BLaER1 (cell line): ENCODE data around the gene NOTCH1.

ENCODE experiments used
- H3K27ac ChIP-seq: shearing (Covaris generic); formaldehyde crosslinking; 2 replicates; pipeline ENCODE4 v1.8.1; 2022
- H3K27me3 ChIP-seq: shearing (Covaris generic); formaldehyde crosslinking; 2 replicates; pipeline ENCODE4 v1.8.1; 2022
- H3K36me3 ChIP-seq: shearing (Covaris generic); formaldehyde crosslinking; 2 replicates; pipeline ENCODE4 v1.8.1; 2022
- H3K4me1 ChIP-seq: shearing (Covaris generic); formaldehyde crosslinking; 2 replicates; pipeline ENCODE4 v1.8.1; 2022
- H3K4me2 ChIP-seq: shearing (Covaris generic); formaldehyde crosslinking; 2 replicates; pipeline ENCODE4 v1.8.1; 2022
- H3K4me3 ChIP-seq: shearing (Covaris generic); formaldehyde crosslinking; 2 replicates; pipeline ENCODE4 v1.8.1; 2022
- H3K9ac ChIP-seq: shearing (Covaris generic); formaldehyde crosslinking; 2 replicates; pipeline ENCODE4 v1.8.1; 2022
- H3K9me3 ChIP-seq: shearing (Covaris generic); formaldehyde crosslinking; 2 replicates; pipeline ENCODE4 v1.8.1; 2022
- H4K20me1 ChIP-seq: shearing (Covaris generic); formaldehyde crosslinking; 2 replicates; pipeline ENCODE4 v1.8.1; 2022
- Cebpa-rat ChIP-seq: shearing (Covaris generic); IDR thresholded peaks from 2 replicates; pipeline ENCODE4 v1.8.1; 2022

The NOTCH1 gene

DNA sequence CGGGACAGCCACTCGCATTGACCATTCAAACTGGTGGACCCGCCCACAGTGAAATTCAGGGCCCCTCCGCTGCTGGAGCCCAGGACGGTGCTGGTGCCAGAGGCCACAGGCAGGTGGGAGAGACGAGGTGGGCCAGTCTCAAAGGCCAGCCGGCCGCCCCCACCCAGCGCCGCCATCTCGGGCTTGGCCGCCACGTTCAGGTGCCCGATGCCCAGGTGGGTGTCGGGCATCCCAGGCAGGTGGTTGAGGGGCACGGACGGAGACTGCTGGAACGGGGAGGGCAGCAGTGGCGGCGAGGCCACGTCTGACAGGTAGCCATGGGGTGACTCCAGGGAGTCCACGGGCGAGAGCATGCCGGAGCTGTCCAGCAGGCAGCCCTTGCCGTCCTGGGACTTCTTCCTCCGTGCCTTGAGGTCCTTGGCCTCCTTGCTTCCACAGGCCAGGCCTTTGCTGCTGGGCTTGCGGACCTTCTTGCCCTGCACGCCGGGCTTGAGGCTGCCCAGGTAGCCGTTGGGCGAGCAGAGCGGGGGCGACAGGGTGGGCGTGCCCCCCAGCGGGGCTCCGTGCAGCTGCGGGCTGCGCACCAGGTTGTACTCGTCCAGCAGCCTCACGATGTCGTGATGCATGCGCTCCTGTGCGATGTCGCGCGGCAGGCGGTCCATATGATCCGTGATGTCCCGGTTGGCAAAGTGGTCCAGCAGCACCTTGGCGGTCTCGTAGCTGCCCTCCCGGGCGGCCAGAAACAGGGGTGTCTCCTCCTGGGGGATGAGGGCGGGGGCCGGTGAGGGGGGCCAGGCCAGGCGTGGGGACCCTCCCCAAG is 48.8 kb downstream of the NOTCH1 start:
- peaks cover 70% of the 10 kb centered on the region for H4K20me1 ChIP-seq
- no peak overlapping the region for H3K9ac ChIP-seq
- H3K4me2 ChIP-seq = no peak overlapping the region
- peaks cover 78% of the 10 kb centered on the region for H3K36me3 ChIP-seq
- H3K27me3 ChIP-seq = no peaks in the 10 kb centered on the region
- no peak overlapping the region for H3K27ac ChIP-seq
- no peaks in the 10 kb centered on the region for H3K9me3 ChIP-seq
- TF ChIP-seq Cebpa-rat = no peak
- peaks cover 14% of the 10 kb centered on the region for H3K4me1 ChIP-seq
- no peak overlapping the region for H3K4me3 ChIP-seq

DNA sequence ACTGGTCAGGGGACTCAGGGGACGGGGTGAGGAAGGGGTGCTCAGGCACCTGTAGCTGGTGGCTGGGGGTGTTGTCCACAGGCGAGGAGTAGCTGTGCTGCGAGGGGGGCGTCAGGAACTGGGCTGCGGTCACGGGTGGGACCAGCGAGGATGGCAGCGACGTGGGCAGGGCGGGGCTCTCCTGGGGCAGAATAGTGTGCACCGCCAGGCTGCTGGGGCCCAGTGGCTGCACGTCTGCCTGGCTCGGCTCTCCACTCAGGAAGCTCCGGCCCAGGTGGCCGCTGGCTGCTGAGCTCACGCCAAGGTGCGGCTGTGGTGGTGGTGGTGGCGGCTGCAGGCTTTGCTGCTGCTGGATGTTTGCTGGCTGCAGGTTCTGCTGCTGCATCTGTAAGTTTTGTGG is 49.7 kb downstream of the NOTCH1 start:
- H3K9ac ChIP-seq = no peak overlapping the region
- H3K4me1 ChIP-seq = peaks cover 14% of the 10 kb centered on the region
- H3K27ac ChIP-seq = no peak overlapping the region
- no peaks in the 10 kb centered on the region for H3K27me3 ChIP-seq
- TF ChIP-seq Cebpa-rat = no peak
- H4K20me1 ChIP-seq = peaks cover 70% of the 10 kb centered on the region
- peaks cover 70% of the 10 kb centered on the region for H3K36me3 ChIP-seq
- H3K9me3 ChIP-seq = no peaks in the 10 kb centered on the region
- H3K4me3 ChIP-seq = no peak overlapping the region
- no peak overlapping the region for H3K4me2 ChIP-seq

DNA sequence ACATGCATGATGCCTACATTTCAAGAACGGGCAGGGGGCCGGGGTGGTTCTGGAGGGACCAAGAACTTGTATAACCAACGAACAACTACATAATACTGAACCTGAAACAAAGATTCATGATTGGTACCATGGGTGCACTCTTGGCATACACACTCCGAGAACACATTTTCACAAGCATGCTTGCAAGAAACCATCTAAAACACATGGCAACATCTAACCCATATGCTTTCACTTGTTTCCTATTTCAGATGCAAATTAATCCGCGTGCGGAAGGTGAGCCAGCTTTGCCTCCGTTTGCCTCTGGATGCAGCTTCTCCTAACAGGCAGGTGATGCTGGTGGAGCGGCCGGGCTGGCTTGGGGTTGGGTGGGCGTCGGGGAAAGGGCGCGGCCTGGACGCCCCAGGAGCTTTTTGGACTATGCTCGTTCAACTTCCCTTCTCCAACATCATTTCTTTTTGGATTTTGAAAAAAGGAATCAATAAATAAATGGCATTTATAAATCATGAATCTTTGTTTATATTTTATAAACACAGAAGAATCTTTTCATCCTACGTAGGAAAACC is 50.5 kb downstream of the NOTCH1 start:
- H3K27ac ChIP-seq = no peak overlapping the region
- no peak for TF ChIP-seq Cebpa-rat
- peaks cover 64% of the 10 kb centered on the region for H4K20me1 ChIP-seq

DNA sequence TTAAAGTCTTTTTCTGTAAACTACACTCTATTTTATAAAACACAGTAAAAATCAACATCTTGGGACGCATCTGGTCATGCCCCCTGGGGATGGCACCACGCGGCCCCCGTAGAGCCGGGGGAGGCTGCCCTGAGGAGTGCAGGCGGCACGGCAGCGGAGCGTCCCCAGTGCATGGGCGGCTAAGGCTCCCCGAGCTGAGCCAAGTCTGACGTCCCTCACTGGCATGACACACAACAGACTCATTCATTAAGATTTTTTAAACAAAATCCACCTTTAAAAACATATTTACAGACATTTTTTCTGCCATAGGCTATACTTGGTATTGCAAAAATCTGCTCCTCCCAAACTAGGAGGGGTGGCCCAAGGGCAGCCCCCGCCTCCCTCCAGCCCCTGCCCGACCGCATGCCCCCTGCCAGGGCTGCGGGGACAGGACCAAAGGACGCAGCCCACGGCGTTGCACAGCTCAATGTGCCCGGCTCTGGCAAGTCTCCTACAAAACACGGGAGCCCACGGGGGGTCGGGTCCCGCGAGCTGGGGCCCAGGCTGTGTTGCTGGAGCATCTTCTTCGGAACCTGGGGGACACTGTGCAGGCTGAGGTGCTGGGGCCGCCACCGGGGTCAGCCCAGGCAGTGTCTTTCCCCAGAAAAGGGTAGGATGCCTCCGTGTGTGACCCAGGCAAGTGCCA is 51.2 kb downstream of the NOTCH1 start:
- H3K4me2 ChIP-seq = peak overlapping the region; percentile 50
- TF ChIP-seq Cebpa-rat = no peak
- peaks cover 19% of the 10 kb centered on the region for H3K4me1 ChIP-seq
- peaks cover 55% of the 10 kb centered on the region for H3K36me3 ChIP-seq
- H3K27ac ChIP-seq = no peak overlapping the region
- no peak overlapping the region for H3K4me3 ChIP-seq
- peaks cover 57% of the 10 kb centered on the region for H4K20me1 ChIP-seq
- H3K9me3 ChIP-seq = no peaks in the 10 kb centered on the region
- H3K9ac ChIP-seq = peak overlapping the region; percentile 57
- no peaks in the 10 kb centered on the region for H3K27me3 ChIP-seq

More for the DNA sequence above, 50.5 kb downstream of the NOTCH1 start:
- H3K4me2 ChIP-seq = no peak overlapping the region
- no peak overlapping the region for H3K4me3 ChIP-seq
- H3K9ac ChIP-seq = no peak overlapping the region
- H3K36me3 ChIP-seq = peaks cover 61% of the 10 kb centered on the region
- no peaks in the 10 kb centered on the region for H3K27me3 ChIP-seq
- no peaks in the 10 kb centered on the region for H3K9me3 ChIP-seq
- H3K4me1 ChIP-seq = peaks cover 18% of the 10 kb centered on the region

DNA sequence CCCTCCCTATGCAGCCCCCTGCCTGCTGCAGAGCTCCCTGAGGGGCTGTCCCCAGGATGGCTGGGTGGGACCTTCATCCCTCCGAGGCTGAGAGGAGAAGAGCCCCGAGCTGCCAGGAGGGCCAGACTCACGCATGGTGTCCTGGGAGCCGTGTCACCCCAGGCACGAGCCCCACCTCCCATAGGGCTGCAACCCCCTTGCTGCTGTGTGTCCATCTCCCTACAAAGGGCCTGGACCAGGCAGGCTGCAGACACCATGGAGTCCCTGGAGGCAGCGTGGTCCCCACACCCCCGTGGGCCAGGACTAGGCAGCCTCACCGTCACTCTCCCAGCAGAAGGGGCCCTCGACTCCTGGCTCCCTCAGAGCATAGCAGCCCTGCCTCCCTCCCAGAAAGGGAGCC is 51.8 kb downstream of the NOTCH1 start:
- Histone ChIP-seq H3K27me3 (no peaks in the 10 kb centered on the region), H3K4me1 (peaks cover 19% of the 10 kb centered on the region), H3K4me2 (peak overlapping the region; percentile 50), H3K27ac (0 out of 2 replicates have a peak overlapping the region, but pooled peaks have one; percentile 18), H3K9me3 (no peaks in the 10 kb centered on the region), H4K20me1 (peaks cover 53% of the 10 kb centered on the region), H3K36me3 (peaks cover 48% of the 10 kb centered on the region), H3K4me3 (no peak overlapping the region), H3K9ac (peak overlapping the region; percentile 57)
- no peak for TF ChIP-seq Cebpa-rat

DNA sequence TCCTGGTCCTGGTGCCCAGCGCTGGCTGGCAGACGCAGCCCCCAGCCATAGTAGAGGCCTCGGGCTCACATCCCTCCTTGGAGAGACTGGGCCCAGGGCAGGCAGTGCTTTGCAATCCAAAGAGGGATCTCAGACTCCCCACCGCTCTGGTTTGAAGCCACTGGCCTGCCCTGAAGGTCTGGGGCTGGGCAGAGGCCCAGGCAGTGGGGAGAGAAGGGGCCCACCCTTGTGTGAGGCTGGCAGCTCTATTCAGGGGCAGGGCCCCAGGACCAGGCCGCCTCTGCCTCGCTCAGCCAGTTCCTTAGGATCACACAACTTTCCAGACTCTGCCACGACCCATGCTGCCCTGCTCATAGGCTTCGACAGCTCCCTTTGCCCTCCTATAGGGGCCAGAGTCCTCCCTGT is 52.3 kb downstream of the NOTCH1 start:
- Histone ChIP-seq H3K4me1 (peaks cover 19% of the 10 kb centered on the region), H3K4me2 (0 out of 2 replicates have a peak overlapping the region, but pooled peaks have one; percentile 50), H3K27me3 (no peaks in the 10 kb centered on the region), H3K9me3 (no peaks in the 10 kb centered on the region), H3K9ac (no peak overlapping the region), H4K20me1 (peaks cover 49% of the 10 kb centered on the region), H3K36me3 (peaks cover 44% of the 10 kb centered on the region), H3K27ac (no peak overlapping the region), H3K4me3 (no peak overlapping the region)
- no peak for TF ChIP-seq Cebpa-rat

DNA sequence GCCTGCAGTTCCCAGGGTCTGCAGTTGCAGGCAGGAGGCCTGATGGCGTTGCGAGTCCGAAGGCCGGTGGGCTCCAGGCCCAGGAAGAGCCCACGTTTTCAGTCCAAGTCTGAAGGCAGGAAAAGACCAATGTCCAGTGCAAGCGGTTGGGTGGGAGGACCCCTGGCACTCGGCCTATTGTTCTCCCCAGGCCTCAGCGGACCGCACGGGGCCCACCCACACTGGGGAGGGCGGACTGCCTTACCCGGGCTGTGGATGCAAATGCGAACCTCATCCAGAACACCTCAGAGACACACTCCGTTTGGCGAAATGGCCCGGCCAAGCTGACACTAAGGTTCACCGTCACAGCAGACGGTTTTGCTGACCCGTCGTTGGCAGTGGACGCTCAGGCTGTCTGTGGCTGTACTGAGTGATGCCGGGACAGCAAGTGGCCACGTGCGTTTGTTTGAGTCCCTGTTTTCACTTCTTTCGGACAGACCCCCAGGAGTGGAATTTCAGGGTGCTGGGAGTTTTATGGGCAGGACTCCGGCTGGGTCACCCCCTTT is 52.8 kb downstream of the NOTCH1 start:
- no peaks in the 10 kb centered on the region for H3K9me3 ChIP-seq
- H4K20me1 ChIP-seq = peaks cover 46% of the 10 kb centered on the region
- no peak overlapping the region for H3K27ac ChIP-seq
- peaks cover 19% of the 10 kb centered on the region for H3K4me1 ChIP-seq
- peaks cover 39% of the 10 kb centered on the region for H3K36me3 ChIP-seq
- no peak overlapping the region for H3K4me3 ChIP-seq
- H3K9ac ChIP-seq = no peak overlapping the region
- TF ChIP-seq Cebpa-rat = no peak
- H3K4me2 ChIP-seq = no peak overlapping the region
- H3K27me3 ChIP-seq = no peaks in the 10 kb centered on the region

DNA sequence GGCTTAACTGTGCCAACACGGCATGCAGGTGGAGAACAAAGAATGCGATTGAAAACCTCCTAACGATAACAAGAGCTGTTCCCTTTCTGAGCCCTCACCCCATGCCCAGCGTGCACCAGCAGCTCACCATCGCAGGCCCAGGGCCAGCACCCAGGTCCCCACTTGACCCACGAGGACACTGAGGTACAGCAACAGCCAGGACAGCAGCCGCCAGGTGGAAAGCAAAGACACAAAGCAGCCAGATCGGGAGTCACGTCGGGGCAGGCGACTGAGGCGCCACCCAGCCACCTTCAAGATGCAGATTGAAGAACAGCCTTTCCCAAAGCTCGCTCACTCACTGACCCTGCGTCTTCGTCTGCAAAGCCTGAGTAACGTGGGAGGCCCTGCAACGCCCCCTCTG is 56.1 kb downstream of the NOTCH1 start:
- no peak overlapping the region for H3K9ac ChIP-seq
- H4K20me1 ChIP-seq = peaks cover 36% of the 10 kb centered on the region
- H3K27me3 ChIP-seq = no peaks in the 10 kb centered on the region
- no peak overlapping the region for H3K4me3 ChIP-seq
- H3K36me3 ChIP-seq = peaks cover 8% of the 10 kb centered on the region
- no peak for TF ChIP-seq Cebpa-rat
- peaks cover 25% of the 10 kb centered on the region for H3K4me1 ChIP-seq
- H3K27ac ChIP-seq = no peak overlapping the region
- no peaks in the 10 kb centered on the region for H3K9me3 ChIP-seq
- H3K4me2 ChIP-seq = no peak overlapping the region

DNA sequence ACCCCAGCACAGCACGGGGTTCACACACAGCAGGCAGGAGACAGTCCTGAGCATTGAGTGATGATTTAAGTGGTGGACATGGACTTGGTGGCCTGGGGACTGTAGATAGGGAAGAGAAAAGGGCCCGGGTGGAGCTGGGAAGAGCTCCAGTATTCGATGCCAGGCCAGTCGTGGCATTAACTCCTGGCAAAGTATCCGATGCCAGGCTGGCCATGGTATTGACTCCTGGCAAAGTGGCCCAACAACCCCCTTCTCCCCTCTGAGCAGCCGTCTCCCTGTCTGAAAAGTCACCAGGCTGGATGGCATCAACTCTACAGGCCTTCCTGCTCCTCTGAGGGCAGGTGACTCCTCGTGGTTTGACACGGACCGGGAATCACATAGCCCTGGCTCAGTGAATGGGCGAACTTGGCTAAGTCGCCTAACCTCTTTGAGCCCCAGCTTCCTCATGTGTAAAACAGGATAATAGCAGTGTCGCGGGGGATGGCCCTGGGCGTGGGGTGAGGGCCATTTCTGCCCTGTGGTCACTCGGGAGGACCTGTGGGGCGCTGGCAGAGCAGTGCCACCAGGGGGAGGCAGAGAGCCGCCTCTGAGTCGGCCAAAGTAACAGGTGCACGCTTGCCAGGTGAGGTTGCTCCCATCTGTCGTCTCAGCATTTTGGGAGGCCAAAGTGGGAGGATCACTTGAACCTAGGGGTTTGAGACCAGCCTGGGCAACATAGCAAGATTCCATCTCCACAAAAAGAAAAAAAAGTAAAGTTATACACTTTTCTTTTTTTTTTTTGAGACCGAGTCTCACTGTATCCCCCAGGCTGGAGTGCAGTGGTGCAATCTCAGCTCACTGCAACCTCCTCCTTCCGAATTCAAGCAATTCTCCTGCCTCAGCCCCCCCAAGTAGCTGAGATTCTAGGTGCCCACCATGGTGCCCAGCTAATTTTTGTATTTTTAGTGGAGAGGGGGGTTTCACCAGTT is 57.3 kb downstream of the NOTCH1 start:
- H3K4me1 ChIP-seq = peaks cover 24% of the 10 kb centered on the region
- no peak for TF ChIP-seq Cebpa-rat

More for the DNA sequence above, 57.3 kb downstream of the NOTCH1 start:
- no peak overlapping the region for H3K4me2 ChIP-seq
- 0 out of 2 replicates have a peak, but pooled peaks cover 7% of the 10 kb centered on the region for H3K36me3 ChIP-seq
- no peaks in the 10 kb centered on the region for H3K9me3 ChIP-seq
- no peaks in the 10 kb centered on the region for H3K27me3 ChIP-seq
- peaks cover 35% of the 10 kb centered on the region for H4K20me1 ChIP-seq
- H3K27ac ChIP-seq = no peak overlapping the region
- H3K4me3 ChIP-seq = no peak overlapping the region
- H3K9ac ChIP-seq = no peak overlapping the region
